Fibroblast of the aortic adventitia (primary cell): Measurements from ENCODE around the gene HYLS1. TPM values are rescaled to one million over a fixed set of nuclear protein-coding genes. Genes with fewer than 3 reads are reported as not detected.

Source experiments
- DNase-seq: peaks from one replicate; pipeline ENCODE4 v3.0.0-alpha.2; 2010; ENCODE audit warnings: low read depth
- H3K4me3 ChIP-seq: 2 replicates; pipeline ENCODE4 v1.5.1; 2011; ENCODE audit warnings: low read depth, mild to moderate bottlenecking, control low read depth, low read length, moderate library complexity
- CTCF ChIP-seq: IDR thresholded peaks from 2 replicates; pipeline ENCODE4 v1.5.1; 2011; ENCODE audit warnings: mild to moderate bottlenecking, low read length, control low read depth, inconsistent platforms; ENCODE audit not compliant: insufficient read depth
- total RNA-seq: library from RNA; depleted of rRNA; stranded (reverse); fragments of >200 nt; gene quantifications from 2 replicates; pipeline ENCODE4 v1.2.3, GENCODE V29; 2012; ENCODE audit warnings: low replicate concordance

Gene HYLS1
- total RNA-seq, 1 donor: 15.3 TPM

- no peak for TF ChIP-seq CTCF
- no peak for DNase-seq
- no peak overlapping the region for H3K4me3 ChIP-seq
Observed at GRCh38 chr11:125949271-125950177, 62.1 kb downstream of the HYLS1 start.

- no peak for TF ChIP-seq CTCF
- no peak overlapping the region for H3K4me3 ChIP-seq
- DNase-seq: no peak
Observed at GRCh38 chr11:125950178-125950490, 62.7 kb downstream of the HYLS1 start.

Other genes with a start within 250 kb of the HYLS1 start
- not detected in 2 replicates for gene ACRV1, start 206.8 kb upstream of the HYLS1 start, total RNA-seq
- not detected in 2 replicates for gene PATE1, start 141.4 kb upstream of the HYLS1 start, total RNA-seq
- 0.18 and 3.2 TPM in 2 replicates for gene PATE2, start 108.8 kb upstream of the HYLS1 start, total RNA-seq
- not detected in 2 replicates for gene PATE3, start 99.5 kb upstream of the HYLS1 start, total RNA-seq
- gene PATE4, start 54.4 kb upstream of the HYLS1 start, total RNA-seq: not detected in 2 replicates
- 11.7 and 38.3 TPM in 2 replicates for gene PUS3, start 15.5 kb downstream of the HYLS1 start, total RNA-seq
- under 0.01 TPM in 1 of 2 replicates, not detected in the other for gene DDX25, start 16.8 kb downstream of the HYLS1 start, total RNA-seq
- not detected in 2 replicates for gene VSIG10L2, start 58.4 kb downstream of the HYLS1 start, total RNA-seq
- gene CDON, start 175.2 kb downstream of the HYLS1 start, total RNA-seq: 54.4 and 66.6 TPM in 2 replicates